Activated T-cell treated with anti-CD3 and anti-CD28 coated beads, Interleukin-2, amount 50 U/mL, for 24 hours (primary cell): ENCODE results near the gene TRMT11.
"Not testable (repeated sequence)": the region's sequence is repeated elsewhere in the genome, so short reads cannot be mapped to it uniquely, and the experiment has no call there.

ENCODE experiments used
- DNase-seq: peaks from one replicate; pipeline ENCODE4 v3.0.0-alpha.2; 2020
- H3K27ac Mint-ChIP-seq: 2 replicates; pipeline ENCODE4 v1.8.0; 2020; ENCODE audit warnings: mild to moderate bottlenecking, mixed read lengths
- H3K27me3 Mint-ChIP-seq: 2 replicates; pipeline ENCODE4 v1.8.0; 2020; ENCODE audit warnings: mixed read lengths
- H3K36me3 Mint-ChIP-seq: 2 replicates; pipeline ENCODE4 v1.8.0; 2020; ENCODE audit warnings: low read depth, mixed read lengths
- H3K4me1 Mint-ChIP-seq: 2 replicates; pipeline ENCODE4 v1.8.0; 2020; ENCODE audit warnings: low read depth, mixed read lengths
- H3K4me3 Mint-ChIP-seq: 2 replicates; pipeline ENCODE4 v1.8.0; 2020; ENCODE audit warnings: mild to moderate bottlenecking, moderate library complexity, mixed read lengths
- H3K9me3 Mint-ChIP-seq: 2 replicates; pipeline ENCODE4 v1.8.0; 2020; ENCODE audit warnings: mixed read lengths

TRMT11 gene

DNA sequence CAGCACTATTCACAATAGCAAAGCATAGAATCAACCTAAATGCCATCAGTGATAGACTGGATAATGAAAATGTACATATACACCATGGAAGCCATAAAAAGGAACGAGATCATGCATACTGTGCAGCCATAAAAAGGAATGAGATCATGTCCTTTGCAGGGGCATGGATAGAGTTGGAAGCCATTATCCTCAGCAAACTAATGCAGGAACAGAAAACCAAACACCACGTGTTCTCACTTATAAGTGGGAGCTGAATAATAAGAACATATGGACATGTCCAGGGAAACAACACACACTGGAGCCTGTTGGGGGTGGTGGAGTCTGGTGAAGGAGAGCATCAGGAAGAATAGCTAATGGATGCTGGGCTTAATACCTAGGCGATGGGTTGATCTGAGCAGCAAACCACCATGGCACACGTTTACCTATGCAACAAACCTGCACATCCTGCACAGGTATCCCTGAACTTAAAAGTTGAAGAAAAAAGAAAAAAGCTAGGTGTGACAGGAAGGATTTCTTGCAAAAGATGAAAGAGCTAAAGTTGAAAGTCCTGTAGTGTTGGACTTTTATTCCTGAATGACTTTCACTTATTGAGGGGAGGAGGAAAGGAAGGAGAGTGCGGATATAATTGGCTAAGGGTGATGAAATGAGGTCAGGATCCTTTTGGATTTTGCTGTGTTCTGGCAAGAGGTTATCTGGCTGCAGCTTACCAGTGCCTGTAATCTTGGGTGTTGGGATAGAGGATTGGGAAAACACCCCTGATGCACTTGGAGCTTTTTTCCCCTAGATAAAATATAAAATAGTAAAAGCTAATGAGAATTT lies 8.5 kb downstream of the TRMT11 start:
- peaks cover 56% of the 10 kb centered on the region for H3K36me3 Mint-ChIP-seq
- no peak overlapping the region for H3K4me3 Mint-ChIP-seq
- no peak for DNase-seq
- no peak overlapping the region for H3K27ac Mint-ChIP-seq
- H3K27me3 Mint-ChIP-seq: no peaks in the 10 kb centered on the region
- H3K4me1 Mint-ChIP-seq: peaks cover 38% of the 10 kb centered on the region
- no peaks in the 10 kb centered on the region for H3K9me3 Mint-ChIP-seq

DNA sequence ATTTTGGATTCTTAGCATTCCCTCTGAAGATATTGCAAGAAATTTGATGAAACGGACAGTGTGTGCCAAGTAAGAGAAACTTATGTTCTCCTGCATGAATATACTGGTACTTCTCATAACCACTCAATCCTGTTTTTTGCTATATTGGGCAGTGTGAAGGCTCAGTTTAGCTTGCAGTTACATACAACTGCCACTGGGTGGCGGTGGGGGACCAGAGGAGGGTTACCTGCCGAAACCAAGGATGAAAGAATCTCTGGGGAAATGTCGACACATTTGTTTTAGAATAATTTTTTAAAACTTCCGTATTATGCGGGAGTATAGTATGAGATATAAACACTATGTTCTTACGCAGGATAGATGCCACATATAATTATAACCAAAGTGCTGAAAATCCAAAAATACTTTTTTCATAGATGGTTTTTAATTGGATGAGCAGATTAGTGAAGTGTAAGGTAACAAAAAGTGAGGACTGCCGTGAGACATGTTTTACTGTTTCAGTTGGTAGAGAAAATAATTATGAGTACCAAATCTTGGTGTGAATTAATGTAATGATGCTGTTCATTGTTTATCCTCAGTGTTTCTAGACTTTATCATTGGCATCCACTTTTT lies 9.7 kb downstream of the TRMT11 start:
- no peaks in the 10 kb centered on the region for H3K9me3 Mint-ChIP-seq
- peaks cover 61% of the 10 kb centered on the region for H3K36me3 Mint-ChIP-seq
- H3K27me3 Mint-ChIP-seq: no peaks in the 10 kb centered on the region

DNA sequence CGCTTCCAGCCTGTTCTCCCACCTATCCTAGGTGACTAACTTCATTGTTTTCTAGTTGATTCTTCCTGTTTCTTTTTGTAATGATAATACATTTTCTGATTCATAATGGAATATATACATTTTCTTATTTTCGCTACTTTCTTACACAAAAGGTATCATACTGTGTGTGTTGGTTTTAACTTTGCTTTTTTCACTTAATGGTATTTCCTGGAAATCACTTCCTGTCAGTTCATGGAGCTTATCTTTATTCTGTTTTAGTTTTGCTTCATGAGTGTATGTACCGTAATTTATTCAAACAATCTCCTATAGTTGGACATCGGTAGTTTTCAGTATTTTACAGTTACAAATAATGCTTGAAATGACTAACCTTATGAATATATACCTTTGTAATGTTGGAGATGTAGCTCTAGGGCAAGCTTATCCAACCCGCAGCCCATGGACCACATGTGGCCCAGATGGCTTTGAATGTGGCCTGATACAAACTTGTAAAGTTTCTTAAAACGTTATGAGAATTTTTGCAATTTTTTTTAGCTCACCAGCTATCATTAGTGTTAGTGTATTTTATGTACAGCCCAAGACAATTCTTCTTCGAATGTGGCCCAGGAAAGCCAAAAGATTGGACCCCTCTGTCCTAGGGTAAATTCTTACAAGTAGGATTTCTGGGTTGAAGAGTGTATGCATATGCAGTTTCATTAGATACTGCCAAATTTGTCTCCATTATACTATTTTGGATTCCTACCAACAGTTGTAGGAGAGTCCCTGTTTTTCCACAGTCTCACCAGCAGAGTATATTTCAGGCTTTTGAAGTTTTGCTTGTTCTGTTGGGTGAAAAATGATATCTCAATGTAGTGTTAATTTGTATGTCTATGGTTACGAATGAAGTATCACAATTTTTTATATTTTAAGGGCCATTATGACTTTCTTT lies 16.7 kb downstream of the TRMT11 start:
- Mint-ChIP-seq H3K27me3 (no peaks in the 10 kb centered on the region), H3K4me3 (no peak overlapping the region), H3K36me3 (peaks cover 89% of the 10 kb centered on the region), H3K9me3 (no peaks in the 10 kb centered on the region), H3K4me1 (peaks cover 16% of the 10 kb centered on the region), H3K27ac (peak overlapping the region; percentile 68)
- DNase-seq: no peak

More for the DNA sequence above, 9.7 kb downstream of the TRMT11 start:
- peak; percentile 74 for DNase-seq
- Mint-ChIP-seq H3K4me1 (peaks cover 30% of the 10 kb centered on the region), H3K4me3 (peak overlapping the region; percentile 51), H3K27ac (peak overlapping the region; percentile 44)

DNA sequence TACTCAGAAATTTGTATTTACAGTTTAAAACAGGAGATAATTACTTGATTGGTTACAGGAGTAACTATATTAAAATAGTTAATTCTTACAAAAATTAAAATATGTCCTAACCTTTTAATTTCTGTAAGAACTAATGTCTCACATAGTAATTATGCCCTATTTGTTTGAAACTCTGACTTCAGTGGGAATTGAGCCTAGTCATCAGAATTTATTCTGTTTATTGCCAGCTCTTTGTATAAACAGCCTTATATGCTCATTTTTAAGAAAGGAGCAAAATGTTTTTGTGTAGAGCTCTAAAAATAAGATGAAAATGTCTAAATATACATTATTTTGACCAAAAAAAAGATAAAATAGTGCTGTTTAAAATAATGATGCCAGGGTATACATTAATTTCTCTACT lies 21.5 kb downstream of the TRMT11 start:
- H3K27ac Mint-ChIP-seq: no peak overlapping the region
- H3K27me3 Mint-ChIP-seq: no peaks in the 10 kb centered on the region
- DNase-seq: no peak
- H3K4me1 Mint-ChIP-seq: peaks cover 8% of the 10 kb centered on the region
- no peak overlapping the region for H3K4me3 Mint-ChIP-seq
- no peaks in the 10 kb centered on the region for H3K9me3 Mint-ChIP-seq
- H3K36me3 Mint-ChIP-seq: peaks cover 81% of the 10 kb centered on the region

DNA sequence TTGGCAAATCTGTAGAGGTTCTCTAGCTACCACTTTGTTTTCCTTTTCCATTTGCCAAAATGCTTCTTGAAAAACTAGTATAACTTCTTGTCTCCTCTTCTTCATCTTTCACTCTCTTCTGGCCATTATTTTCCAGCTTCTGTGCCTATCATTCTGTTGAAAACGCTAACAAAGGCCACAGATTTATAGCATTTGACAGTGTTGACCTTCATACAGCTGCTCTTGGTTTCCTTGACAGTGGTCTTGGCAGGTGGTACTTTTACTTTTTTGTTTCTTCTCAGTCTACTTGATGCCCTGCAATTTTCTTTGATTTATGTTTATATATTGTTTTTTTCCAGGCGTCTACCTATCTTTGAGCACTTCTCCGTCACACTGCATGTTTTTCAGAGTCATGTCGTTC lies 23.7 kb downstream of the TRMT11 start:
- Mint-ChIP-seq H3K27ac (no peak overlapping the region), H3K9me3 (no peaks in the 10 kb centered on the region), H3K36me3 (peaks cover 80% of the 10 kb centered on the region), H3K4me1 (no peaks in the 10 kb centered on the region), H3K27me3 (no peaks in the 10 kb centered on the region), H3K4me3 (no peak overlapping the region)
- DNase-seq: no peak

DNA sequence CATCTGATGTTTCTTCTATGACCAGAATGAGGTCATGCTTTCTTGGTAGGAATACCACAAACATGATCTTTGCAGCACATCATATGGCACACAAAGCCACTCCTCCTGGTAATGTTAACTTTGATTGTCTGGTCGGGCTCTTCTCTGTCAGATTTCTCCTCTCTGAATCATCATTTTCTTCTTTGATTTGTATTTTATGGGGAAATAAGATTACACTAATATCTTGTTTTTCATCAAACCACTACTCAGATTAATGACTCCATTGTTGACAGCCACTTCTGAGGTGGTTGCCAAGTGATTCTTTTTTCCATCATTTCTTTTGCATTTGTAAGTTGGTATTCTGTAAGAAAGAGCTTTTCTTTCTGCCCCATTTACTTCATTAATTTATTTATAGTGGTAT lies 29.5 kb downstream of the TRMT11 start:
- Mint-ChIP-seq H3K36me3 (peaks cover 90% of the 10 kb centered on the region), H3K4me1 (peaks cover 1% of the 10 kb centered on the region), H3K27me3 (no peaks in the 10 kb centered on the region), H3K27ac (no peak overlapping the region), H3K4me3 (no peak overlapping the region), H3K9me3 (no peaks in the 10 kb centered on the region)
- no peak for DNase-seq

DNA sequence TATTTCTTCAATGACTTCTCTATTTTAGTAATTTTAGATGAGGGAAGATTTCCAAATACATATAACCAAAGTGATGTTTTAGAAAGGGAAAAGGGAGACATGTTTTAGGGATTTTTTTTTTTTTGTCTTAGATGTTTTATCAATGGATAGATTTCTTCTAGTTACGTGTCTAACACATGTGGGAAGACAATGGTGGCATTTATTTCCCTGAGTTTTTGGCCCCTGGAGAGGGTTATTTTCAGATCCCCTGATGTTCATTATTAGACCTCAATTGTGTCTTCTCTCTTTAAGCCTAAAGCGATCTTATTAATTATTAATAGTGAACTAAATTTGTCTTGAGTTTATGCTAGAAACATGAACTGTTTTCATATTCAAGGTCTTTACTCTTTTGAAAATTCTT lies 30.3 kb downstream of the TRMT11 start:
- H3K4me3 Mint-ChIP-seq: no peak overlapping the region
- H3K27me3 Mint-ChIP-seq: no peaks in the 10 kb centered on the region
- no peaks in the 10 kb centered on the region for H3K9me3 Mint-ChIP-seq
- DNase-seq: no peak
- peaks cover 1% of the 10 kb centered on the region for H3K4me1 Mint-ChIP-seq
- peaks cover 92% of the 10 kb centered on the region for H3K36me3 Mint-ChIP-seq
- no peak overlapping the region for H3K27ac Mint-ChIP-seq

DNA sequence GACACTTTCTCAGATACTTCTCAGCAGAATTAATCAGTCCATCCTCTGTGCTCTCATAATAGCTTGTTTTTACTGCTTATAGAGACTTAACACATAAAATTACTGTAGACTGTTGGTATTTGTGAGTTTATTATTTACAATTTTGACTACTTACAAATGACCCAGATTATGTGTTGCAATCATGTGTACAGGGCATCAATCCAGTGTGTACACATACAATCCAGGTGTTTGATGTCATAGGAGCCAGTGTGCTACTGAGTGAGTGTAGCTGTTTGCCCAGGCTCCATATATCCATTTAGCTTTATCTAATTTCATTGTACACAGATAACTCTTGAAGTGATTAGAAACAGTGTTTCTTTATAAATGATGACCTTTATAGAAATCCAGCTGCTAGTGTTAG lies 31.3 kb downstream of the TRMT11 start:
- no peaks in the 10 kb centered on the region for H3K9me3 Mint-ChIP-seq
- peaks cover 91% of the 10 kb centered on the region for H3K36me3 Mint-ChIP-seq
- H3K4me1 Mint-ChIP-seq: peaks cover 1% of the 10 kb centered on the region
- no peak overlapping the region for H3K27ac Mint-ChIP-seq
- no peaks in the 10 kb centered on the region for H3K27me3 Mint-ChIP-seq
- no peak overlapping the region for H3K4me3 Mint-ChIP-seq
- DNase-seq: no peak

DNA sequence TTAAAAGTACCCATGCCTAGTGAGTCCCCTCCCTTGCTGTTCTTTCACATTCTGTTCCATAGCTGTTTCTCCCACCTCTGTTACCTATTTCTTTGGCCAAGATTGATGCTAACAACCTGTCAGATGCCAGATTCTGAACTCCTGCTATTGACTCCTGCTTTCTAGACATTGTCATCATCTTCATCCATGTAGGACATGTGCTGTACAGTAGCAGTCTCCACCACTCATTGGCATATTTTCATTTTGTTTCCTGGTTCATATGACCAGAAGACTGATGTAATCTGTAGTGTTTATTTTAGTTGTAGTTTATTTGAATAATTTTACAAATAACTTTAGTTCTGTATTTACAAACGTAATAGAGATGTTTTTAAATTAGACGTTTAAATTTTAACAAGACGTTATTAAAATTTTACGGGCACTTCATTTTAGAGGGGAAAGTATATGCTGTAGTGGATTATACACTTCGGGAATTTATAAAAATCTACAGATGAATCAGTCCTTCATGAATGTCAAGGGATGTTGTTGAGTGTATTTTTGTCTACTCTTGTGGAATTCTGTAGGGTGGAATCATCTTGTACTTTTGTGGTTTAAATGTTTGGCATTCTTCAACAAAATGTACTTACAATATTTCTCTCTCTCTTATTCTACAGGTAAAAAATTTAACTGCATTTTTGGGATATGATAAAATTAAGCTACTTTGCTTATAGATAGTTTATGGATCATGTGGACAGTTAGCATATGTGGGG lies 34.1 kb downstream of the TRMT11 start:
- Mint-ChIP-seq H3K27me3 (no peaks in the 10 kb centered on the region), H3K27ac (no peak overlapping the region), H3K4me1 (peaks cover 1% of the 10 kb centered on the region), H3K9me3 (no peaks in the 10 kb centered on the region), H3K36me3 (peaks cover 90% of the 10 kb centered on the region), H3K4me3 (no peak overlapping the region)
- no peak for DNase-seq

DNA sequence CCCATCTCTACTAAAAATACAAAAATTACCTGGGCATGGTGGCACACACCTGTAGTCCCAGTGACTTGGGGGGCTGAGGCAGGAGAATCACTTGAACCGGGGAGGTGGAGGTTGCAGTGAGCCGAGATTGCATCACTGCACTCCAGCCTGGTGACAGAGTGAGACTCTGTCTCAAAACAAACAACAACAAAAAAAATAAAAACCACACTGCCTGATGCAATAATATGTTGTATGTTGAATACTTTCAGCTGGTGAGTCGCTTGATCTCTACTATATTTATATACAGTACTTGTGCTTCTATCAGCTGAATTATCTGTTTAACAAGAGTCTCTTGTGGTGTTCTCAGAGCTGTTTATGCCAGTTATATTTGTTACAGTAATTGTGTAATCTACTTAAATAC lies 37.1 kb downstream of the TRMT11 start:
- DNase-seq, H3K4me1 Mint-ChIP-seq, H3K27ac Mint-ChIP-seq, H3K4me3 Mint-ChIP-seq, H3K9me3 Mint-ChIP-seq, H3K27me3 Mint-ChIP-seq: not testable (repeated sequence)
- peaks cover 87% of the 10 kb centered on the region for H3K36me3 Mint-ChIP-seq

DNA sequence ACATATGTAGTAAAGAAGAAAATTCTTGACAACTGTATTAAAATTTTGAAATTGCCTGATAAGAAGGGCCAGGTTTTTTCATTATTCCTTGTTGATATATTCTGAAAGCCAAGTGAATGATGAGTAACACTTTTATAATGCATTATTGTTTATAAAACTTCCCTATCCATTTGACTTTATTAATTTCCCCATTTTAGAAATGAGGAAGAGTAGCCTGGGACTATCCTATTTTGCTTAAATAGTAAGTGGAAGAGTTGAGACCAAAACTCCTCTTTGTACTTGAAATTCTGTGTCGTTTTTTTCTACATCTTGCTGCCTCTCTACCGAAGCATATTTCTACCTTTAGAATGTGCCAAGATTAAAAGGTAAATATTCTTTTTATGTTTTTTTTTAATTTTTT lies 39.7 kb downstream of the TRMT11 start:
- DNase-seq: no peak
- Mint-ChIP-seq H3K36me3 (peaks cover 86% of the 10 kb centered on the region), H3K9me3 (no peaks in the 10 kb centered on the region), H3K4me3 (no peak overlapping the region), H3K27ac (no peak overlapping the region), H3K27me3 (no peaks in the 10 kb centered on the region), H3K4me1 (no peaks in the 10 kb centered on the region)

DNA sequence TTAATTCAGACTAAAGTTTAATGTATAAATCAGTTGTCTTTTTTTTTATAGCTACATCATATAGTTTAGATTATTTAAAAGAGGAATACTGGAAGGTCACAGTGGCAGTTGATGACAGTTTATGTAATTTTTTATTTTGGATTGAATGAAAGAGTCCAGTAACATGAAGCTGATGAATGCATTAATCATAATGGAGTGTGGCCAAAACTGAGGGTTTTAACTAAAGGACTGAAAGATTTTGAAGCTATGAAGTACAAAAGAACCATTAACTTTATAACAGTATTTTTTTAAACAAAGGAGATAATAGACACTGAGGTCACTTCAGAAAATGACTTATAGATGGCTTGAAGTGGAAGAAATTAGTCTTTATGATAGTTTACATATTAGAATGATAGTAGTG lies 41.3 kb downstream of the TRMT11 start:
- Mint-ChIP-seq H3K27me3 (no peaks in the 10 kb centered on the region), H3K4me1 (no peaks in the 10 kb centered on the region), H3K36me3 (peaks cover 86% of the 10 kb centered on the region), H3K4me3 (no peak overlapping the region), H3K27ac (no peak overlapping the region), H3K9me3 (no peaks in the 10 kb centered on the region)
- DNase-seq: no peak

DNA sequence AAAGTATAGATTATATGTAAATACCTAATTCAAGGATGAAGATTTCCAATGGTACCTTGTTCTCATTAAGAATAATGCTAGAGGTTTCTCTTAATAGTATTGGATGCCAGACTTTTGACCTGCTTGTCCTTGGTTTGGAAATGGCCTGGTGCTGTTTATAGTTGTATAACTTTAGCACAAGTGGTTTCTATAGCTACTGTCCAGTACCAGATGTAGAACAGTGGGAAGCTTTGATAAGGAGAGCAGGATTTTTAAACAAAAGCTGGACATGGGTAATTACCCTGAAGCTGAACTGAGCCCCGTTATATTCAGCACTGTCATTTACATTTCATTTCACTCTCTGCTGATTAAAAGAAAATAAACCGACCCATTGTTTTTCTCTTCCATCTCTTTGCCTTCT lies 43.7 kb downstream of the TRMT11 start:
- Mint-ChIP-seq H3K27ac (no peak overlapping the region), H3K36me3 (peaks cover 86% of the 10 kb centered on the region), H3K27me3 (no peaks in the 10 kb centered on the region), H3K9me3 (no peaks in the 10 kb centered on the region), H3K4me1 (peaks cover 1% of the 10 kb centered on the region), H3K4me3 (no peak overlapping the region)
- DNase-seq: no peak

DNA sequence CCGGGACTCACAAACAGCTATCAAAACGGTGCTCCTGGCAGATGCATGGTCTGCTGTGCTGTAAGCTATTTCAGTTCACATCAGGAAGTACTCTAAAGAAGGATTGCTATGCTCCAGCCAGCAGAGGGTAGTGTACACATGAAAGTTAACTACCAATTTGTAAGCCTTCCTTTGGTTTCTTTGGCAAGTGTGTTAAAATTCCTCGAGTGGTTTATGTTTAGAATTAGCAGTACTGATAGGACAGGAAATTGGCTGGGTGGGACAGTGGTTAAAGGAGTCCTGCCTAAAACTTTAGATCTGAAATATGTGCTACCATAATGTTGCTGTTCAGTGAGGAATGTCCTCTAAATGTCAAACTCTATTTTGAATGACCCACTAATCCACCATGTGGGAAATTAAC lies 47.4 kb downstream of the TRMT11 start:
- Mint-ChIP-seq H3K36me3 (peaks cover 88% of the 10 kb centered on the region), H3K9me3 (no peaks in the 10 kb centered on the region), H3K27me3 (no peaks in the 10 kb centered on the region), H3K27ac (no peak overlapping the region), H3K4me1 (peaks cover 1% of the 10 kb centered on the region), H3K4me3 (no peak overlapping the region)
- DNase-seq: no peak
